GM23338 (cell line): ENCODE measurements around the gene FAM76A. TPM values are rescaled to one million over a fixed set of nuclear protein-coding genes. Genes with fewer than 3 reads are reported as not detected.

Experiments used
- ATAC-seq: fragments of 200-7000 bp; cut with Tn5 transposase; 3 replicates; pipeline ENCODE4 v1.9.1; 2020
- DNase-seq: peaks from one replicate; pipeline ENCODE4 v3.0.0-alpha.2; 2015; ENCODE audit warnings: low spot score
- H2AFZ ChIP-seq: fragments of 200-600 bp; sonication (generic); 2 replicates; pipeline ENCODE4 v1.8.0; 2016; ENCODE audit warnings: antibody characterized with exemption, mild to moderate bottlenecking, moderate library complexity
- H3F3A ChIP-seq: fragments of 200-600 bp; sonication (generic); replicated peaks from 2 replicates; pipeline ENCODE4 v1.8.0; 2017; ENCODE audit warnings: antibody characterized with exemption, mixed run types, low read depth
- H3K27ac ChIP-seq: fragments of 200-600 bp; sonication (generic); 2 replicates; pipeline ENCODE4 v1.6.1; 2016; ENCODE audit warnings: low read depth
- H3K27me3 ChIP-seq: fragments of 200-600 bp; sonication (generic); 2 replicates; pipeline ENCODE4 v1.8.0; 2016; ENCODE audit warnings: mild to moderate bottlenecking, mixed run types, moderate library complexity; ENCODE audit not compliant: insufficient read depth
- H3K36me3 ChIP-seq: fragments of 200-600 bp; sonication (generic); 2 replicates; pipeline ENCODE4 v1.8.0; 2016; ENCODE audit warnings: mild to moderate bottlenecking; ENCODE audit not compliant: insufficient read depth
- H3K4me1 ChIP-seq: fragments of 200-600 bp; sonication (generic); 2 replicates; pipeline ENCODE4 v1.8.0; 2016; ENCODE audit warnings: mild to moderate bottlenecking, moderate library complexity; ENCODE audit not compliant: insufficient read depth
- H3K4me2 ChIP-seq: fragments of 200-600 bp; sonication (generic); 2 replicates; pipeline ENCODE4 v1.7.1; 2017; ENCODE audit warnings: mixed run types
- H3K4me3 ChIP-seq: fragments of 200-600 bp; sonication (generic); 2 replicates; pipeline ENCODE4 v1.6.1; 2016; ENCODE audit warnings: mixed run types
- H3K79me2 ChIP-seq: fragments of 200-600 bp; sonication (generic); replicated peaks from 2 replicates; pipeline ENCODE4 v1.8.0; 2017; ENCODE audit warnings: mild to moderate bottlenecking; ENCODE audit not compliant: insufficient read depth
- H3K9me2 ChIP-seq: fragments of 200-600 bp; sonication (generic); 2 replicates; pipeline ENCODE4 v1.8.0; 2017; ENCODE audit not compliant: insufficient read depth
- H4K20me1 ChIP-seq: fragments of 200-600 bp; sonication (generic); replicated peaks from 2 replicates; pipeline ENCODE4 v1.8.0; 2017; ENCODE audit warnings: mild to moderate bottlenecking; ENCODE audit not compliant: insufficient read depth
- H3K27ac Mint-ChIP-seq: 2 replicates; pipeline ENCODE4 v1.8.0; 2020; ENCODE audit warnings: inconsistent platforms, mild to moderate bottlenecking, moderate library complexity, mixed read lengths
- H3K27me3 Mint-ChIP-seq: 3 replicates; pipeline ENCODE4 v1.8.0; 2022; ENCODE audit warnings: low read depth, mild to moderate bottlenecking, moderate library complexity, mixed read lengths, inconsistent platforms; ENCODE audit not compliant: insufficient read depth, poor library complexity
- H3K36me3 Mint-ChIP-seq: 3 replicates; pipeline ENCODE4 v1.8.0; 2021; ENCODE audit warnings: low read depth, mild to moderate bottlenecking, inconsistent platforms, moderate library complexity, mixed read lengths
- H3K4me1 Mint-ChIP-seq: 3 replicates; pipeline ENCODE4 v1.8.0; 2020; ENCODE audit warnings: mild to moderate bottlenecking, inconsistent platforms, mixed read lengths
- H3K4me3 Mint-ChIP-seq: 3 replicates; pipeline ENCODE4 v1.8.0; 2021; ENCODE audit warnings: moderate library complexity, mild to moderate bottlenecking, inconsistent platforms, mixed read lengths
- H3K9me3 Mint-ChIP-seq: 3 replicates; pipeline ENCODE4 v1.8.0; 2020; ENCODE audit warnings: moderate library complexity, mild to moderate bottlenecking, inconsistent platforms, mixed read lengths
- CREB1 ChIP-seq: fragments of 250-450 bp; sonication (Bioruptor Pico); IDR thresholded peaks from 2 replicates; pipeline ENCODE4 v1.5.0; 2020; ENCODE audit warnings: low read depth, mild to moderate bottlenecking, moderate library complexity
- CTCF ChIP-seq, 2 experiments: fragments of 200-600 bp in 1 of 2; sonication (generic) in 1 of 2; conservative IDR thresholded peaks; 2 replicates each; pipeline versions ENCODE4 v1.5.1 to v1.6.1; 2016 to 2017; ENCODE audit warnings: antibody characterized with exemption in 2 of 2, low read depth in 2 of 2, mild to moderate bottlenecking in 2 of 2, moderate library complexity in 1 of 2
- EZH2 ChIP-seq: fragments of 200-600 bp; sonication (generic); IDR thresholded peaks from one replicate; pipeline ENCODE4 v1.8.0; 2017; ENCODE audit warnings: antibody characterized with exemption, mild to moderate bottlenecking, low read depth; ENCODE audit not compliant: unreplicated experiment
- EZH2phosphoT487 ChIP-seq: fragments of 200-600 bp; sonication (generic); IDR thresholded peaks from one replicate; pipeline ENCODE4 v1.8.1; 2018; ENCODE audit warnings: antibody characterized with exemption; ENCODE audit not compliant: unreplicated experiment
- JUNB ChIP-seq: IDR thresholded peaks from one replicate; pipeline ENCODE4 v1.6.1; 2016; ENCODE audit warnings: antibody characterized with exemption; ENCODE audit not compliant: unreplicated experiment
- NANOG ChIP-seq: IDR thresholded peaks from 2 replicates; pipeline ENCODE4 v1.6.1; 2016; ENCODE audit warnings: antibody characterized with exemption, borderline replicate concordance
- POLR2AphosphoS5 ChIP-seq: IDR thresholded peaks from 2 replicates; pipeline ENCODE4 v1.6.1; 2016; ENCODE audit warnings: antibody characterized with exemption, low read depth
- REST ChIP-seq: IDR thresholded peaks from one replicate; pipeline ENCODE4 v1.6.1; 2018; ENCODE audit warnings: antibody characterized with exemption; ENCODE audit not compliant: unreplicated experiment
- STAT1 ChIP-seq: IDR thresholded peaks from one replicate; pipeline ENCODE4 v1.6.1; 2016; ENCODE audit warnings: antibody characterized with exemption; ENCODE audit not compliant: unreplicated experiment
- ZNF114 ChIP-seq: fragments of 250-450 bp; sonication (Bioruptor Pico); IDR thresholded peaks from 2 replicates; pipeline ENCODE4 v1.5.0; 2020; ENCODE audit warnings: mild to moderate bottlenecking, moderate library complexity
- ZNF331 ChIP-seq: fragments of 250-450 bp; sonication (Bioruptor Pico); IDR thresholded peaks from 2 replicates; pipeline ENCODE4 v1.5.0; 2020; ENCODE audit warnings: low read depth, mild to moderate bottlenecking, moderate library complexity
- polyA plus RNA-seq: library from polyadenylated mRNA; unstranded; fragments of >200 nt; fragmentation: Nextera tagmentation; extraction: Ambion mirVana; gene quantifications from 2 replicates; pipeline ENCODE4 v1.2.1, GENCODE V29; 2016
- total RNA-seq: library from RNA; depleted of rRNA; stranded (reverse); fragments of >200 nt; shearing (Covaris generic); gene quantifications from 2 replicates; pipeline ENCODE4 v1.2.3, GENCODE V29; 2014
- TF ChIP-seq, protein P1 (sequence below): IDR thresholded peaks from 2 replicates; pipeline ENCODE4 v1.6.1; 2016; ENCODE audit warnings: antibody characterized with exemption
- TF ChIP-seq, protein P2 (sequence below): fragments of 250-450 bp; sonication (Bioruptor Pico); IDR thresholded peaks from 2 replicates; pipeline ENCODE4 v1.5.0; 2020; ENCODE audit warnings: mild to moderate bottlenecking, moderate library complexity

Gene FAM76A
- total and polyA plus RNA-seq, 2 experiments from 2014 or later: 12.5 to 13.8 TPM

- peaks cover 6% of the 10 kb centered on the region for H3K4me1 ChIP-seq
- peaks cover 13% of the 10 kb centered on the region for H3K4me1 Mint-ChIP-seq
- no peaks in the 10 kb centered on the region for H3K79me2 ChIP-seq
- no peak overlapping the region for H3K4me3 ChIP-seq
- H3K27ac Mint-ChIP-seq: 0 out of 2 replicates have a peak overlapping the region, but pooled peaks have one; percentile 6
- peaks cover 7% of the 10 kb centered on the region for H3K36me3 Mint-ChIP-seq
- ATAC-seq (peak; percentile 55), DNase-seq (peak; percentile 52)
- peaks cover 22% of the 10 kb centered on the region; the same call in 2 of the 3 replicates for H3K9me3 Mint-ChIP-seq
- no peak for TF ChIP-seq REST
- TF ChIP-seq CTCF (conservative IDR thresholded peaks at IDR 0.05; ENCODE audit: low read depth in 2 of 2): no peak
- no peak for TF ChIP-seq JUNB
- no peak for TF ChIP-seq ZNF331
- no peak for TF ChIP-seq ZNF114 (CRISPR knock-in tag)
- TF ChIP-seq EZH2: no peak
- TF ChIP-seq, protein P1, sequence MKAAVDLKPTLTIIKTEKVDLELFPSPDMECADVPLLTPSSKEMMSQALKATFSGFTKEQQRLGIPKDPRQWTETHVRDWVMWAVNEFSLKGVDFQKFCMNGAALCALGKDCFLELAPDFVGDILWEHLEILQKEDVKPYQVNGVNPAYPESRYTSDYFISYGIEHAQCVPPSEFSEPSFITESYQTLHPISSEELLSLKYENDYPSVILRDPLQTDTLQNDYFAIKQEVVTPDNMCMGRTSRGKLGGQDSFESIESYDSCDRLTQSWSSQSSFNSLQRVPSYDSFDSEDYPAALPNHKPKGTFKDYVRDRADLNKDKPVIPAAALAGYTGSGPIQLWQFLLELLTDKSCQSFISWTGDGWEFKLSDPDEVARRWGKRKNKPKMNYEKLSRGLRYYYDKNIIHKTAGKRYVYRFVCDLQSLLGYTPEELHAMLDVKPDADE: no peak
- TF ChIP-seq POLR2AphosphoS5: no peak
- TF ChIP-seq EZH2phosphoT487: no peak
- TF ChIP-seq NANOG: no peak
- no peak for TF ChIP-seq CREB1
- TF ChIP-seq STAT1: no peak
- TF ChIP-seq, protein P2, sequence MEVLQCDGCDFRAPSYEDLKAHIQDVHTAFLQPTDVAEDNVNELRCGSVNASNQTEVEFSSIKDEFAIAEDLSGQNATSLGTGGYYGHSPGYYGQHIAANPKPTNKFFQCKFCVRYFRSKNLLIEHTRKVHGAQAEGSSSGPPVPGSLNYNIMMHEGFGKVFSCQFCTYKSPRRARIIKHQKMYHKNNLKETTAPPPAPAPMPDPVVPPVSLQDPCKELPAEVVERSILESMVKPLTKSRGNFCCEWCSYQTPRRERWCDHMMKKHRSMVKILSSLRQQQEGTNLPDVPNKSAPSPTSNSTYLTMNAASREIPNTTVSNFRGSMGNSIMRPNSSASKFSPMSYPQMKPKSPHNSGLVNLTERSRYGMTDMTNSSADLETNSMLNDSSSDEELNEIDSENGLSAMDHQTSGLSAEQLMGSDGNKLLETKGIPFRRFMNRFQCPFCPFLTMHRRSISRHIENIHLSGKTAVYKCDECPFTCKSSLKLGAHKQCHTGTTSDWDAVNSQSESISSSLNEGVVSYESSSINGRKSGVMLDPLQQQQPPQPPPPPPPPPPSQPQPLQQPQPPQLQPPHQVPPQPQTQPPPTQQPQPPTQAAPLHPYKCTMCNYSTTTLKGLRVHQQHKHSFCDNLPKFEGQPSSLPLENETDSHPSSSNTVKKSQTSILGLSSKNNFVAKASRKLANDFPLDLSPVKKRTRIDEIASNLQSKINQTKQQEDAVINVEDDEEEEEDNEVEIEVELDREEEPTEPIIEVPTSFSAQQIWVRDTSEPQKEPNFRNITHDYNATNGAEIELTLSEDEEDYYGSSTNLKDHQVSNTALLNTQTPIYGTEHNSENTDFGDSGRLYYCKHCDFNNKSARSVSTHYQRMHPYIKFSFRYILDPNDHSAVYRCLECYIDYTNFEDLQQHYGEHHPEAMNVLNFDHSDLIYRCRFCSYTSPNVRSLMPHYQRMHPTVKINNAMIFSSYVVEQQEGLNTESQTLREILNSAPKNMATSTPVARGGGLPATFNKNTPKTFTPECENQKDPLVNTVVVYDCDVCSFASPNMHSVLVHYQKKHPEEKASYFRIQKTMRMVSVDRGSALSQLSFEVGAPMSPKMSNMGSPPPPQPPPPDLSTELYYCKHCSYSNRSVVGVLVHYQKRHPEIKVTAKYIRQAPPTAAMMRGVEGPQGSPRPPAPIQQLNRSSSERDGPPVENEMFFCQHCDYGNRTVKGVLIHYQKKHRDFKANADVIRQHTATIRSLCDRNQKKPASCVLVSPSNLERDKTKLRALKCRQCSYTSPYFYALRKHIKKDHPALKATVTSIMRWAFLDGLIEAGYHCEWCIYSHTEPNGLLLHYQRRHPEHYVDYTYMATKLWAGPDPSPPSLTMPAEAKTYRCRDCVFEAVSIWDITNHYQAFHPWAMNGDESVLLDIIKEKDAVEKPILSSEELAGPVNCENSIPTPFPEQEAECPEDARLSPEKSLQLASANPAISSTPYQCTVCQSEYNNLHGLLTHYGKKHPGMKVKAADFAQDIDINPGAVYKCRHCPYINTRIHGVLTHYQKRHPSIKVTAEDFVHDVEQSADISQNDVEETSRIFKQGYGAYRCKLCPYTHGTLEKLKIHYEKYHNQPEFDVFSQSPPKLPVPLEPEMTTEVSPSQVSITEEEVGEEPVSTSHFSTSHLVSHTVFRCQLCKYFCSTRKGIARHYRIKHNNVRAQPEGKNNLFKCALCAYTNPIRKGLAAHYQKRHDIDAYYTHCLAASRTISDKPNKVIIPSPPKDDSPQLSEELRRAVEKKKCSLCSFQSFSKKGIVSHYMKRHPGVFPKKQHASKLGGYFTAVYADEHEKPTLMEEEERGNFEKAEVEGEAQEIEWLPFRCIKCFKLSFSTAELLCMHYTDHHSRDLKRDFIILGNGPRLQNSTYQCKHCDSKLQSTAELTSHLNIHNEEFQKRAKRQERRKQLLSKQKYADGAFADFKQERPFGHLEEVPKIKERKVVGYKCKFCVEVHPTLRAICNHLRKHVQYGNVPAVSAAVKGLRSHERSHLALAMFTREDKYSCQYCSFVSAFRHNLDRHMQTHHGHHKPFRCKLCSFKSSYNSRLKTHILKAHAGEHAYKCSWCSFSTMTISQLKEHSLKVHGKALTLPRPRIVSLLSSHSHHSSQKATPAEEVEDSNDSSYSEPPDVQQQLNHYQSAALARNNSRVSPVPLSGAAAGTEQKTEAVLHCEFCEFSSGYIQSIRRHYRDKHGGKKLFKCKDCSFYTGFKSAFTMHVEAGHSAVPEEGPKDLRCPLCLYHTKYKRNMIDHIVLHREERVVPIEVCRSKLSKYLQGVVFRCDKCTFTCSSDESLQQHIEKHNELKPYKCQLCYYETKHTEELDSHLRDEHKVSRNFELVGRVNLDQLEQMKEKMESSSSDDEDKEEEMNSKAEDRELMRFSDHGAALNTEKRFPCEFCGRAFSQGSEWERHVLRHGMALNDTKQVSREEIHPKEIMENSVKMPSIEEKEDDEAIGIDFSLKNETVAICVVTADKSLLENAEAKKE (CRISPR knock-in tag): no peak
- no peaks in the 10 kb centered on the region for H3K36me3 ChIP-seq
- no peaks in the 10 kb centered on the region for H3K9me2 ChIP-seq
- H3K27me3 Mint-ChIP-seq: peaks cover 7% of the 10 kb centered on the region
- H3K27me3 ChIP-seq: no peaks in the 10 kb centered on the region
- H4K20me1 ChIP-seq: no peaks in the 10 kb centered on the region
- peak overlapping the region; percentile 35; the same call in 1 of the 2 replicates for H2AFZ ChIP-seq
- H3K4me3 Mint-ChIP-seq: no peak overlapping the region
- peak overlapping the region; percentile 36; the same call in 1 of the 2 replicates for H3K4me2 ChIP-seq
- no peaks in the 10 kb centered on the region for H3F3A ChIP-seq
- no peak overlapping the region for H3K27ac ChIP-seq
Observed at GRCh38 chr1:27690183-27690582, 35.6 kb upstream of the FAM76A start.
